ENCODE data around the gene NLGN1. TPM values are rescaled to one million over a fixed set of nuclear protein-coding genes. Genes with fewer than 3 reads are reported as not detected.

The NLGN1 gene
- total RNA-seq, 1 donor: 6.1 TPM

DNA sequence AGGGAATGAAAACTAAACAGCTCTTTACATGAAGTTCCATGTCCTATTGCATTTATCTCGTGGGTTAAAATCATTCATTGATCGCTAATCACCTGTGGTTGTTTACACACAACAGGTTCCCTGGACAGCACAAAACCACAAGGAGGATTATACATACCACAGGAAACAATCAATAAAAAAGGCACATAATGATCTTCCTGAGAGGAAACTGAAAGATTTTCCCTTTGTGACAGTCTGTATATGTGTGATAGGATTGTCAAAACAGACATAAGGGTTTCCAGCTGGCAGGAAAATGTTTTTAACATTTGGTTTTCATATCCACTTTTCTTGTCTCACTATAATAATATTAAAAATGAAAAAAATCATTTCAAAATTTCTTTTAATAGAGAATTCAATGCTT, 541.8 kb downstream of the NLGN1 start:
- DNase-seq (ENCODE audit: low read depth): no peak
- no peak overlapping the region for H3K4me3 ChIP-seq (ENCODE audit: low read depth, low read length)
- TF ChIP-seq, protein P1, sequence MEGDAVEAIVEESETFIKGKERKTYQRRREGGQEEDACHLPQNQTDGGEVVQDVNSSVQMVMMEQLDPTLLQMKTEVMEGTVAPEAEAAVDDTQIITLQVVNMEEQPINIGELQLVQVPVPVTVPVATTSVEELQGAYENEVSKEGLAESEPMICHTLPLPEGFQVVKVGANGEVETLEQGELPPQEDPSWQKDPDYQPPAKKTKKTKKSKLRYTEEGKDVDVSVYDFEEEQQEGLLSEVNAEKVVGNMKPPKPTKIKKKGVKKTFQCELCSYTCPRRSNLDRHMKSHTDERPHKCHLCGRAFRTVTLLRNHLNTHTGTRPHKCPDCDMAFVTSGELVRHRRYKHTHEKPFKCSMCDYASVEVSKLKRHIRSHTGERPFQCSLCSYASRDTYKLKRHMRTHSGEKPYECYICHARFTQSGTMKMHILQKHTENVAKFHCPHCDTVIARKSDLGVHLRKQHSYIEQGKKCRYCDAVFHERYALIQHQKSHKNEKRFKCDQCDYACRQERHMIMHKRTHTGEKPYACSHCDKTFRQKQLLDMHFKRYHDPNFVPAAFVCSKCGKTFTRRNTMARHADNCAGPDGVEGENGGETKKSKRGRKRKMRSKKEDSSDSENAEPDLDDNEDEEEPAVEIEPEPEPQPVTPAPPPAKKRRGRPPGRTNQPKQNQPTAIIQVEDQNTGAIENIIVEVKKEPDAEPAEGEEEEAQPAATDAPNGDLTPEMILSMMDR (IDR thresholded peaks at IDR 0.05; ENCODE audit: insufficient read depth, low read length): no peak

DNA sequence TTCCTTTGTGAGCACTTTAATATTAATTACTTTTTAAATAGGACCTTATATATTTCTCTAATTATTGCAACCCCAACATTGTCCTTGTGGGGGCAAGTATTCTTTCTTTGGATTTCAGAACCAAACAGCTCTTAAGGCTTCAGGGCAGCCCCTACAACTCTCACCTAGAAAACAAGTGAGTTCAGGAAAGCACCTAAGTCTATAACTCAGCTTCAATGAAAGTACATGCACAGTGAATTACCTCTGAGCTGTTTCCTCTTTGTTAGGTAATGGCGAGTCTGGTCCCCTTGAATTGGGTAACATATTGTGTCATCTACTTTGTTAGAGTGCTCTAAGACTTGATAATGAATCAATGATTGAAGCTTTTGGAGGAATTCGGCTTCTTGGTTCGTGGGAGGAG, 545.7 kb downstream of the NLGN1 start:
- no peak overlapping the region for H3K4me3 ChIP-seq (ENCODE audit: low read depth, low read length)
- no peak for DNase-seq (ENCODE audit: low read depth)
- TF ChIP-seq, protein P1 (IDR thresholded peaks at IDR 0.05; ENCODE audit: insufficient read depth, low read length): no peak

DNA sequence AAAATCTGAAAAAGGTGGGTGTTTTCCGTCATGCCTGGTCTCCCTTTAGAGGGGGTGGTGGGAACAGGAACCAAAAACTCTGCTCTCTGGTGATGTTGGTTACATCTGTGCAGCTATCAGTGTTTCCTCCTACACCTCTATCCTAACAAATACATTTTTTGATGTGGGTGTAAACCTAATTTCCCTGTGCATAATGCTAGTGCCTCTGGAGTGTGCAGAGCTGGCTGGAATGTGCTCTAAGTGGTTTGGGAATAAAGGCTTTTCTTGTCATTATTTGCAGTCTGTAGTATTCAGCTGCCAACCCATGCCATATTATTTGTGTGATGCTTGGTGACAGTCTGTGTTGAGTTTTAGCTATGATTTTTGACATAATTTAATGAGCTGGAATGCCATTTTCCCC, 547.6 kb downstream of the NLGN1 start:
- DNase-seq (ENCODE audit: low read depth): no peak
- TF ChIP-seq, protein P1 (IDR thresholded peaks at IDR 0.05; ENCODE audit: insufficient read depth, low read length): no peak
- H3K4me3 ChIP-seq (ENCODE audit: low read depth, low read length): no peak overlapping the region

DNA sequence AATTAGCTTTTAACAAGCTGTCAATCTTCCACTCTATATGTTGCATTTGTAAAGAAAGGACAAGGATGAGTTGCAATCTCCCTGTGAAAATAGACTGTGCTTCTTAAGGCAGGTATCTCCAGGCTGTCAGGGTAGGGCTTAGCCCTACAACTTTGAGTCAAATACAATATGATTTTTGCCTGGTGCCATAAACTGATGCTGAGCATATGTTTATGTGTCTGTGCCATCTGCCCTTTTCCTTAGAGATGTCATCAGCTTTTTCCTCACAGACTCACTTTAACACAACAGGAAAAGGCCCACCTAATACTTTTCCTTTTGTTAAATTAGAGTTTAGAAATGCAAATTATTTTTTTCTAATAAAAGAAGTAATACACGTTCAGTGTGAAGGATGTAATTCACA, 548.3 kb downstream of the NLGN1 start:
- H3K4me3 ChIP-seq (ENCODE audit: low read depth, low read length): no peak overlapping the region
- DNase-seq (ENCODE audit: low read depth): no peak
- TF ChIP-seq, protein P1 (IDR thresholded peaks at IDR 0.05; ENCODE audit: insufficient read depth, low read length): no peak

DNA sequence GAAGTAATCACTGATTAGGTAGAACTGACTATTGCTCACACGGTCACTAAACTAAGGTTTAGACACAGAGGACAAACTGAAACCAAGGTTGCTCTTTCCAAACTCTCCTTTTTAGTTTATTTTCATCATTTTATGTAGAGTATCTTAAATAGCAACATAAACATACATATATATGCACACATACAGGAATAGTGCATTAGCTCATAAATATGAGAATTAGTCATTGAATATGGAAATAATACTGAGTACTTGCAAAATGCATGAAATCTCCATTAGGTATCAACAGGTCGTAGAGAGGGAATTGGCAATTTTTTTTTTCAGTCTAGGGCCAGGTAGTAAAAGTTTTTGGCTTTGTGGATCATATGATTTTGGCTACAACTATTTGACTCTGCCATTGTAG, 557.1 kb downstream of the NLGN1 start:
- no peak for DNase-seq (ENCODE audit: low read depth)
- H3K4me3 ChIP-seq (ENCODE audit: low read depth, low read length): no peak overlapping the region
- TF ChIP-seq, protein P1 (IDR thresholded peaks at IDR 0.05; ENCODE audit: insufficient read depth, low read length): no peak

DNA sequence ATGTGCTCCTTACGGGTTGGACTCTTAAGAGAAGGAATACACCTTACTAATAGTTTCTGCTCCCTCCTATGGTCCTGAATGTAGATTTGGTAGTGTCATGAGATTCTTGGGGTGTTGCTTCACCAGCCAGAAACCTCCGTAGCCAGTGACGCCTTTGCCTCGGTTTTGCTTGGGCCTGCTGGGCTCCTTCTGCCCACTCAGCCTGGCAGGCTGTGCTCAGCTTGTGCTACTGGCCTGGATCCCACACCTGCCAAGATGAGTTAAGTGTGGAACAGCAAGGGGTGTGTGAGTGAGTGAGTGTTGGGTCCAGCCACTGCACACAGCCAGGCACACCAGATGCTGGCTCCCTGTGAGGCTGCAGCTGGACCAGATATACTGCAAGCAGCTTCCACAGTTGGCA, 560.1 kb downstream of the NLGN1 start:
- H3K4me3 ChIP-seq (ENCODE audit: low read depth, low read length): no peak overlapping the region
- TF ChIP-seq, protein P1 (IDR thresholded peaks at IDR 0.05; ENCODE audit: insufficient read depth, low read length): no peak
- no peak for DNase-seq (ENCODE audit: low read depth)

DNA sequence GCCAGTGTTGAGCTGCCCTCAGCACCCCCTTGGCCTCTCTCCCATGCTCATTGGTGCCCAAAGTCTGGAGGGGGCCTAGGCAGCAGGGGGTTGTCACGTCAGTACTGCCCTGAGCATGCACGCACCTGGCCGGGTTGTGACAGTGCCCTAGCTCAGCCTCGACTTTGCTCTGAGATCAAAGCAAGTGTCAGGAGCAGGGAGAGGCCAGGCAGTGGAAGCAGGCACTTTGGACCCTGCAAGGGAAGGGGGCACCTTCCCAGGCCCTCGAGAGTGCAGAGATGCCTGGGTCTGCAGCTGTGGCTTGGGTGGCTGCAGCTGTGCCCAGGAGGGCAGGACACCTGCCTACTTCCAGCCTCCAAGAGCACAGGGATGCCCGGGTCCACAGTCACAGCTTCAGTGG, 561.3 kb downstream of the NLGN1 start:
- no peak overlapping the region for H3K4me3 ChIP-seq (ENCODE audit: low read depth, low read length)
- TF ChIP-seq, protein P1 (IDR thresholded peaks at IDR 0.05; ENCODE audit: insufficient read depth, low read length): no peak
- DNase-seq (ENCODE audit: low read depth): no peak
